NCI-H446 (cell line): ENCODE measurements around the gene SEMA3D.

ENCODE experiments used
- DNase-seq, 2 experiments: peaks; one replicate each; lab custom pipeline; 2025; lab: John Stamatoyannopoulos, UW

Gene SEMA3D

GRCh38 chr7:85079434-85079833 lies 107.4 kb downstream of the SEMA3D start:
- no peak for DNase-seq

GRCh38 chr7:85078181-85078580 lies 108.7 kb downstream of the SEMA3D start:
- no peak for DNase-seq

- no peak for DNase-seq
Measured at GRCh38 chr7:85075864-85076263, 111.0 kb downstream of the SEMA3D start.

- DNase-seq, result no peak
Measured at GRCh38 chr7:85074992-85075391, 111.9 kb downstream of the SEMA3D start.

GRCh38 chr7:85074016-85074415 lies 112.8 kb downstream of the SEMA3D start:
- DNase-seq, result no peak

GRCh38 chr7:85070967-85071628 lies 115.8 kb downstream of the SEMA3D start:
- no peak for DNase-seq

- no peak for DNase-seq
Measured at GRCh38 chr7:85068799-85069198, 118.1 kb downstream of the SEMA3D start.

- DNase-seq, result no peak
Measured at GRCh38 chr7:85067371-85067770, 119.5 kb downstream of the SEMA3D start.

GRCh38 chr7:85065888-85066485 lies 120.9 kb downstream of the SEMA3D start:
- no peak for DNase-seq

- peak in 1 of 2 experiments; percentile 26 for DNase-seq
Measured at GRCh38 chr7:85065306-85065705, 121.5 kb downstream of the SEMA3D start.

- DNase-seq, result no peak
Measured at GRCh38 chr7:85062651-85063050, 124.2 kb downstream of the SEMA3D start.

GRCh38 chr7:85061456-85061855 lies 125.4 kb downstream of the SEMA3D start:
- peak in 1 of 2 experiments; percentile 7 for DNase-seq

- DNase-seq, result no peak
Measured at GRCh38 chr7:85060696-85061095, 126.2 kb downstream of the SEMA3D start.

GRCh38 chr7:85055906-85056305 lies 130.9 kb downstream of the SEMA3D start:
- DNase-seq, result no peak

GRCh38 chr7:85055196-85055595 lies 131.7 kb downstream of the SEMA3D start:
- DNase-seq, result no peak

- no peak for DNase-seq
Measured at GRCh38 chr7:85054306-85054705, 132.6 kb downstream of the SEMA3D start.

GRCh38 chr7:85052894-85053293 lies 134.0 kb downstream of the SEMA3D start:
- no peak for DNase-seq

- DNase-seq, result no peak
Measured at GRCh38 chr7:85052056-85052737, 134.7 kb downstream of the SEMA3D start.

GRCh38 chr7:85046534-85046933 lies 140.3 kb downstream of the SEMA3D start:
- no peak for DNase-seq

- DNase-seq, result peak; percentile 23 to 62
Measured at GRCh38 chr7:85041605-85042216, 145.1 kb downstream of the SEMA3D start.

GRCh38 chr7:85039196-85039923 lies 147.5 kb downstream of the SEMA3D start:
- no peak for DNase-seq

- DNase-seq, result no peak
Measured at GRCh38 chr7:85038466-85038865, 148.4 kb downstream of the SEMA3D start.
